Aorta (tissue), 5 donors: ENCODE results near the gene XYLT1. TPM values are rescaled to one million over a fixed set of nuclear protein-coding genes. Genes with fewer than 3 reads are reported as not detected.

Experiments
- ATAC-seq: fragments of 200-7000 bp; cut with Tn5 transposase; one replicate; pipeline ENCODE4 v1.9.1; 2022; ENCODE audit warnings: moderate library complexity; ENCODE audit not compliant: low FRiP score
- DNase-seq, 2 donors: peaks; one replicate each; pipeline ENCODE4 v3.0.0-alpha.2; 2020
- H3K27ac ChIP-seq, 2 donors: one replicate each; pipeline ENCODE4 v1.5.1; 2013; ENCODE audit warnings: low read length in 2 of 2, mild to moderate bottlenecking in 2 of 2, moderate library complexity in 2 of 2, control low read depth in 1 of 2, inconsistent platforms in 1 of 2, low read depth in 1 of 2
- H3K27me3 ChIP-seq, 2 donors: one replicate each; pipeline ENCODE4 v1.6.1; 2013; ENCODE audit warnings: control low read depth in 1 of 2, low read length in 1 of 2, mild to moderate bottlenecking in 1 of 2, moderate library complexity in 1 of 2; ENCODE audit not compliant: insufficient read depth in 2 of 2, control insufficient read depth in 1 of 2
- H3K36me3 ChIP-seq, 2 donors: one replicate each; pipeline ENCODE4 v1.6.1; 2013; ENCODE audit warnings: control low read depth in 1 of 2, low read length in 1 of 2, mild to moderate bottlenecking in 1 of 2; ENCODE audit not compliant: insufficient read depth in 2 of 2, control insufficient read depth in 1 of 2
- H3K4me1 ChIP-seq, 2 donors: one replicate each; pipeline ENCODE4 v1.6.1; 2013; ENCODE audit warnings: low read length in 2 of 2, control low read depth in 1 of 2, mild to moderate bottlenecking in 1 of 2, moderate library complexity in 1 of 2; ENCODE audit not compliant: insufficient read depth in 2 of 2, control insufficient read depth in 1 of 2
- H3K4me3 ChIP-seq, 2 donors: one replicate each; pipeline ENCODE4 v1.5.1; 2013; ENCODE audit warnings: low read length in 2 of 2, control low read depth in 1 of 2, mild to moderate bottlenecking in 1 of 2
- H3K9me3 ChIP-seq: one replicate; pipeline ENCODE4 v1.6.1; 2013; ENCODE audit warnings: mild to moderate bottlenecking, low read length; ENCODE audit not compliant: control insufficient read depth
- WGBS, 2 donors: extraction: QIAGEN DNeasy Blood & Tissue Kit; methylation state at CpG; one replicate each; pipeline ENCODE4 v1.1.7; 2013; 5-methylcytosine and 5-hydroxymethylcytosine counted together
- intact Hi-C, 2 donors: fragments of 100-400 bp; cut with DNase I; formaldehyde crosslinking; loops; one replicate each; pipeline versions ENCODE4 v1.14.2 to v1.15.0; 2022
- polyA plus RNA-seq, 2 donors: library from polyadenylated mRNA; stranded (reverse); fragments of 200-250 nt; gene quantifications; one replicate each; pipeline ENCODE4 v1.2.3, GENCODE V29; 2013
- total RNA-seq, 2 donors: library from RNA; stranded (reverse); fragmentation: NEBNext Ultra II Directional; extraction: Animal tissue kit (Norgen Biotek cat#: 25700); gene quantifications; one replicate each; pipeline ENCODE4 v1.2.1, GENCODE V29; 2021
- donor health status: healthy with polysubstance abuse.
- donor health status: Bipolar disorder and iron deficiency.
- donor health status: DM: no; HTN: no; CAD: no.
- donor health status: DM: no; HTN: no; CAD: no.
- donor health status: DM: yes; HTN: yes; CAD: no.

Gene XYLT1
- total and polyA plus RNA-seq, 4 donors = 1.3 to 15.9 (median 8.6) TPM

- Histone ChIP-seq H3K27ac (no peak overlapping the region), H3K27me3 (no peaks in the 10 kb centered on the region), H3K4me1 (no peaks in the 10 kb centered on the region), H3K9me3 (no peaks in the 10 kb centered on the region), H3K36me3 (no peaks in the 10 kb centered on the region), H3K4me3 (no peak overlapping the region)
- intact Hi-C loops = no loop called here
- WGBS, 2 donors = 79 to 83% methylated on average over 4 of the region's 4 CpGs
- DNase-seq (no peak), ATAC-seq (no peak)
Observed at GRCh38 chr16:17211797-17212196, 259.0 kb downstream of the XYLT1 start.

- H3K4me1 ChIP-seq = no peaks in the 10 kb centered on the region
- no peak overlapping the region for H3K27ac ChIP-seq
- H3K9me3 ChIP-seq = no peaks in the 10 kb centered on the region
- intact Hi-C loops = no loop called here
- H3K27me3 ChIP-seq = no peaks in the 10 kb centered on the region
- no peaks in the 10 kb centered on the region for H3K36me3 ChIP-seq
- no peak overlapping the region for H3K4me3 ChIP-seq
- no peak for DNase-seq
- no peak for ATAC-seq
- whole genome bisulfite sequencing, 2 donors = 60% methylated on average over 2 of the region's 2 CpGs
Observed at GRCh38 chr16:17206712-17207111, 264.0 kb downstream of the XYLT1 start.

- Histone ChIP-seq H3K36me3 (no peaks in the 10 kb centered on the region), H3K4me3 (no peak overlapping the region), H3K9me3 (no peaks in the 10 kb centered on the region), H3K27ac (no peak overlapping the region), H3K27me3 (no peaks in the 10 kb centered on the region), H3K4me1 (no peaks in the 10 kb centered on the region)
- no peak for DNase-seq
- ATAC-seq = no peak
- intact Hi-C loops = no loop called here
- WGBS, 2 donors = 63 to 68% methylated on average over 8 of the region's 8 CpGs
Observed at GRCh38 chr16:17205279-17206211, 265.2 kb downstream of the XYLT1 start.

- ATAC-seq (no peak), DNase-seq (no peak)
- Histone ChIP-seq H3K27ac (no peak overlapping the region), H3K36me3 (no peaks in the 10 kb centered on the region), H3K4me1 (no peaks in the 10 kb centered on the region), H3K4me3 (no peak overlapping the region), H3K9me3 (no peaks in the 10 kb centered on the region), H3K27me3 (no peaks in the 10 kb centered on the region)
- intact Hi-C loops = no loop called here
- 45% methylated on average over 2 of the region's 2 CpGs for WGBS, 2 donors
Observed at GRCh38 chr16:17204644-17205043, 266.1 kb downstream of the XYLT1 start.

- Histone ChIP-seq H3K27ac (no peak overlapping the region), H3K4me3 (no peak overlapping the region), H3K4me1 (no peaks in the 10 kb centered on the region), H3K27me3 (no peaks in the 10 kb centered on the region), H3K36me3 (peaks cover 0 to under 1% of the 10 kb centered on the region in 2 donors), H3K9me3 (no peaks in the 10 kb centered on the region)
- DNase-seq = no peak
- intact Hi-C loops = no loop called here
- ATAC-seq = no peak
- WGBS, 2 donors = 90 to 93% methylated on average over 2 of the region's 2 CpGs
Observed at GRCh38 chr16:17204206-17204605, 266.6 kb downstream of the XYLT1 start.

- Histone ChIP-seq H3K4me3 (no peak overlapping the region), H3K27ac (no peak overlapping the region), H3K27me3 (no peaks in the 10 kb centered on the region), H3K4me1 (no peaks in the 10 kb centered on the region), H3K9me3 (no peaks in the 10 kb centered on the region), H3K36me3 (peaks cover 0 to 2% of the 10 kb centered on the region in 2 donors)
- ATAC-seq (no peak), DNase-seq (no peak)
- intact Hi-C loops = no loop called here
- 93% methylated on average over 1 of the region's 1 CpG for WGBS, 2 donors
Observed at GRCh38 chr16:17203424-17203823, 267.3 kb downstream of the XYLT1 start.

GRCh38 chr16:17199135-17199534 lies 271.6 kb downstream of the XYLT1 start:
- intact Hi-C loops = loop anchor here (10.0 kb wide), 2 partner anchors 266 to 386 kb away; no protein-coding TSS in a partner anchor

GRCh38 chr16:17196526-17196925 lies 274.2 kb downstream of the XYLT1 start:
- Histone ChIP-seq H3K4me1 (no peaks in the 10 kb centered on the region), H3K27me3 (no peaks in the 10 kb centered on the region), H3K27ac (no peak overlapping the region), H3K4me3 (no peak overlapping the region), H3K9me3 (no peaks in the 10 kb centered on the region), H3K36me3 (peaks cover 0 to 3% of the 10 kb centered on the region in 2 donors)
- no peak for ATAC-seq
- WGBS, 2 donors = 86 to 89% methylated on average over 3 of the region's 3 CpGs
- intact Hi-C loops = loop anchor here (10.0 kb wide), 2 partner anchors 268 to 388 kb away; no protein-coding TSS in a partner anchor
- no peak for DNase-seq

More at GRCh38 chr16:17199135-17199534, 271.6 kb downstream of the XYLT1 start:
- DNase-seq (no peak), ATAC-seq (no peak)
- Histone ChIP-seq H3K27me3 (no peaks in the 10 kb centered on the region), H3K27ac (no peak overlapping the region), H3K9me3 (no peaks in the 10 kb centered on the region), H3K4me1 (no peaks in the 10 kb centered on the region), H3K4me3 (no peak overlapping the region), H3K36me3 (peaks cover 0 to 3% of the 10 kb centered on the region in 2 donors)
- 96 to 98% methylated on average over 3 of the region's 3 CpGs for WGBS, 2 donors
